ENCODE measurements around the gene PRLR. TPM values are rescaled to one million over a fixed set of nuclear protein-coding genes. Genes with fewer than 3 reads are reported as not detected.
"Not testable (repeated sequence)": the region's sequence is repeated elsewhere in the genome, so short reads cannot be mapped to it uniquely, and the experiment has no call there.

Gene PRLR
- total RNA-seq, 2 donors from 2014 or later: 4.1 to 6.5 TPM

- Mint-ChIP-seq H3K27ac (no peak overlapping the region), H3K9me3 (peaks cover 21% of the 10 kb centered on the region), H3K4me1 (peaks cover 20% of the 10 kb centered on the region), H3K27me3 (ENCODE audit: insufficient read depth) (no peaks in the 10 kb centered on the region), H3K4me3 (no peak overlapping the region), H3K36me3 (ENCODE audit: low read depth) (no peaks in the 10 kb centered on the region)
- no peaks in the 10 kb centered on the region for H3K36me3 ChIP-seq (ENCODE audit: control insufficient read depth, insufficient read depth, low read length)
- peaks cover 3% of the 10 kb centered on the region for H3K4me1 ChIP-seq (ENCODE audit: control insufficient read depth, insufficient read depth, low read length)
- peak overlapping the region; percentile 80 for H3K27ac ChIP-seq (ENCODE audit: low read depth, low read length)
- WGBS, 2 experiments (ENCODE audit: insufficient coverage in 1 of 2, insufficient read length in 1 of 2): 93 to 94% methylated on average over 5 to 6 of the region's 6 CpGs
- TF ChIP-seq, protein P1, sequence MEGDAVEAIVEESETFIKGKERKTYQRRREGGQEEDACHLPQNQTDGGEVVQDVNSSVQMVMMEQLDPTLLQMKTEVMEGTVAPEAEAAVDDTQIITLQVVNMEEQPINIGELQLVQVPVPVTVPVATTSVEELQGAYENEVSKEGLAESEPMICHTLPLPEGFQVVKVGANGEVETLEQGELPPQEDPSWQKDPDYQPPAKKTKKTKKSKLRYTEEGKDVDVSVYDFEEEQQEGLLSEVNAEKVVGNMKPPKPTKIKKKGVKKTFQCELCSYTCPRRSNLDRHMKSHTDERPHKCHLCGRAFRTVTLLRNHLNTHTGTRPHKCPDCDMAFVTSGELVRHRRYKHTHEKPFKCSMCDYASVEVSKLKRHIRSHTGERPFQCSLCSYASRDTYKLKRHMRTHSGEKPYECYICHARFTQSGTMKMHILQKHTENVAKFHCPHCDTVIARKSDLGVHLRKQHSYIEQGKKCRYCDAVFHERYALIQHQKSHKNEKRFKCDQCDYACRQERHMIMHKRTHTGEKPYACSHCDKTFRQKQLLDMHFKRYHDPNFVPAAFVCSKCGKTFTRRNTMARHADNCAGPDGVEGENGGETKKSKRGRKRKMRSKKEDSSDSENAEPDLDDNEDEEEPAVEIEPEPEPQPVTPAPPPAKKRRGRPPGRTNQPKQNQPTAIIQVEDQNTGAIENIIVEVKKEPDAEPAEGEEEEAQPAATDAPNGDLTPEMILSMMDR (conservative IDR thresholded peaks at IDR 0.05): no peak
- no peak for DNase-seq
- no peaks in the 10 kb centered on the region for H3K27me3 ChIP-seq (ENCODE audit: control insufficient read depth, insufficient read depth, low read length, poor library complexity, severe bottlenecking)
- peaks cover 28% of the 10 kb centered on the region for H3K9me3 ChIP-seq (ENCODE audit: control insufficient read depth, low read length)
- no peak overlapping the region for H3K4me3 ChIP-seq (ENCODE audit: low read length)
- no peak overlapping the region for H3K9ac ChIP-seq (ENCODE audit: extremely low read depth, low read length, poor library complexity, severe bottlenecking)
Observed at GRCh38 chr5:35247648-35248034, 17.4 kb upstream of the PRLR start.

- Histone ChIP-seq H3K9ac (ENCODE audit: extremely low read depth, low read length, poor library complexity, severe bottlenecking) (no peak overlapping the region), H3K9me3 (ENCODE audit: control insufficient read depth, low read length) (peaks cover 23% of the 10 kb centered on the region), H3K36me3 (ENCODE audit: control insufficient read depth, insufficient read depth, low read length) (no peaks in the 10 kb centered on the region), H3K27ac (ENCODE audit: low read depth, low read length) (peak overlapping the region; percentile 80), H3K27me3 (ENCODE audit: control insufficient read depth, insufficient read depth, low read length, poor library complexity, severe bottlenecking) (no peaks in the 10 kb centered on the region), H3K4me3 (ENCODE audit: low read length) (no peak overlapping the region), H3K4me1 (ENCODE audit: control insufficient read depth, insufficient read depth, low read length) (peaks cover 7% of the 10 kb centered on the region)
- no peak overlapping the region for H3K27ac Mint-ChIP-seq
- peaks cover 15% of the 10 kb centered on the region for H3K9me3 Mint-ChIP-seq
- H3K36me3 Mint-ChIP-seq (ENCODE audit: low read depth): no peaks in the 10 kb centered on the region
- peaks cover 26% of the 10 kb centered on the region for H3K4me1 Mint-ChIP-seq
- TF ChIP-seq, protein P1 (conservative IDR thresholded peaks at IDR 0.05): no peak
- no peaks in the 10 kb centered on the region for H3K27me3 Mint-ChIP-seq (ENCODE audit: insufficient read depth)
- H3K4me3 Mint-ChIP-seq: no peak overlapping the region
- 83 to 89% methylated on average over 1 to 7 of the region's 7 CpGs for WGBS, 2 experiments (ENCODE audit: insufficient coverage in 1 of 2, insufficient read length in 1 of 2)
- no peak for DNase-seq
Observed at GRCh38 chr5:35246900-35247647, 16.8 kb upstream of the PRLR start.

GRCh38 chr5:35246411-35246810 lies 16.1 kb upstream of the PRLR start:
- H3K4me3 Mint-ChIP-seq: no peak overlapping the region
- Histone ChIP-seq H3K9ac (ENCODE audit: extremely low read depth, low read length, poor library complexity, severe bottlenecking) (no peak overlapping the region), H3K36me3 (ENCODE audit: control insufficient read depth, insufficient read depth, low read length) (no peaks in the 10 kb centered on the region), H3K27ac (ENCODE audit: low read depth, low read length) (peak overlapping the region; percentile 80), H3K9me3 (ENCODE audit: control insufficient read depth, low read length) (peaks cover 16% of the 10 kb centered on the region), H3K4me3 (ENCODE audit: low read length) (no peak overlapping the region), H3K27me3 (ENCODE audit: control insufficient read depth, insufficient read depth, low read length, poor library complexity, severe bottlenecking) (no peaks in the 10 kb centered on the region), H3K4me1 (ENCODE audit: control insufficient read depth, insufficient read depth, low read length) (peaks cover 7% of the 10 kb centered on the region)
- peaks cover 31% of the 10 kb centered on the region for H3K4me1 Mint-ChIP-seq
- 46 to 50% methylated on average over 2 of the region's 2 CpGs for WGBS, 2 experiments (ENCODE audit: insufficient coverage in 1 of 2, insufficient read length in 1 of 2)
- H3K27ac Mint-ChIP-seq: no peak overlapping the region
- TF ChIP-seq, protein P1 (conservative IDR thresholded peaks at IDR 0.05): peak; percentile 64
- no peaks in the 10 kb centered on the region for H3K36me3 Mint-ChIP-seq (ENCODE audit: low read depth)
- H3K27me3 Mint-ChIP-seq (ENCODE audit: insufficient read depth): no peaks in the 10 kb centered on the region
- DNase-seq: no peak
- H3K9me3 Mint-ChIP-seq: peaks cover 10% of the 10 kb centered on the region

- WGBS, 2 experiments (ENCODE audit: insufficient coverage in 1 of 2, insufficient read length in 1 of 2): 90% methylated on average over 9 of the region's 10 CpGs; no CpG with 5 or more reads in 1 of the 2 experiments
- H3K4me1 Mint-ChIP-seq: peaks cover 33% of the 10 kb centered on the region
- not testable (repeated sequence) for H3K4me3 Mint-ChIP-seq; H3K27me3 Mint-ChIP-seq (ENCODE audit: insufficient read depth); H3K27ac ChIP-seq (ENCODE audit: low read depth, low read length); DNase-seq; H3K9ac ChIP-seq (ENCODE audit: extremely low read depth, low read length, poor library complexity, severe bottlenecking); H3K36me3 Mint-ChIP-seq (ENCODE audit: low read depth); H3K4me1 ChIP-seq (ENCODE audit: control insufficient read depth, insufficient read depth, low read length); H3K9me3 Mint-ChIP-seq; H3K36me3 ChIP-seq (ENCODE audit: control insufficient read depth, insufficient read depth, low read length); H3K27me3 ChIP-seq (ENCODE audit: control insufficient read depth, insufficient read depth, low read length, poor library complexity, severe bottlenecking); H3K27ac Mint-ChIP-seq; H3K4me3 ChIP-seq (ENCODE audit: low read length)
- H3K9me3 ChIP-seq (ENCODE audit: control insufficient read depth, low read length): peaks cover 14% of the 10 kb centered on the region
Observed at GRCh38 chr5:35245371-35245770, 15.1 kb upstream of the PRLR start.

Measured in endodermal cell (in vitro differentiated cells).